GM19467 (cell line): Measurements from ENCODE around the gene GJD3.
"Not testable (repeated sequence)": the region's sequence is repeated elsewhere in the genome, so short reads cannot be mapped to it uniquely, and the experiment has no call there.

Source experiments
- ATAC-seq: cut with Tn5 transposase; IDR thresholded peaks from one replicate; pipeline ENCODE4 v1.9.1; 2021; ENCODE audit warnings: mild to moderate bottlenecking, moderate library complexity; ENCODE audit not compliant: unreplicated experiment

The GJD3 gene

DNA sequence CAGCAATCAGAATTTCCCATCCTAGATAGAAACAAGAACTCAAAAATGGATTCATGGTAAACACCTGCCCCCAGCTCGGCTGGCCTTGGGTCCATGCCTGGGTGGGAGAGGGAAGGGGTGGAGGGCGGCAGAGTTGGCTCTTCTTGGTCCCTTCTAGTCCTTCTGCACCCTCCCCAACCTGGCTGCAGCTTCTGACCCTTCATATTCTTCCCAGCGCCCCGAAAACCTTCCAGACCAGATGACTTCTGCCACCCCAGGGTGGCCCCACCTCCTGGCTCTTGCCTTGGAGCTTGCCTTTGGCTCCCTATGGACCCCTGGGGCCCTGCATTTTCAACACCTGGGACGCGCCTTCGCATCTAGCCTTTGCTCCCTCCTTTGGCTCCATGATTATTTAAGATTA, 5.4 kb upstream of the GJD3 start:
- no peak for ATAC-seq

DNA sequence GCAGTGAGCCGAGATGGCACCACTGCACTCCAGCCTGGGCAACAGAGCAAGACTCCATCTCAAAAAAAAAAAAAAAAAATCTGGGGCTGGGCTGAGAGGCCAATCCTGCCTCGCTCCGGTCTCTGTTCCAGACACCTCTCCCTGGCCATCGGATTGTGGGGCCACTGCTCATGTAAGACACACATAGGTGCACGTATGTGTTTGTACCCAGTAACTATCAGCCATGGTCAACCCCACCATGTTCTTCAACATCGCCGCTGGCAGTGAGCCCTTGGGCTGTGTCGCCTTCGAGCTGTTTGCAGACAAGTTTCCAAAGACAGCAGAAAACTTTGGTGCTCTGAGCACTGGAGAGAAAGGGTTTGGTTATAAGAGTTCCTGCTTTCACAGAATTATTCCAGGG, 3.2 kb upstream of the GJD3 start:
- ATAC-seq, result not testable (repeated sequence)

- ATAC-seq, result no peak
Observed at GRCh38 chr17:40366861-40367518, 2.5 kb upstream of the GJD3 start.

DNA sequence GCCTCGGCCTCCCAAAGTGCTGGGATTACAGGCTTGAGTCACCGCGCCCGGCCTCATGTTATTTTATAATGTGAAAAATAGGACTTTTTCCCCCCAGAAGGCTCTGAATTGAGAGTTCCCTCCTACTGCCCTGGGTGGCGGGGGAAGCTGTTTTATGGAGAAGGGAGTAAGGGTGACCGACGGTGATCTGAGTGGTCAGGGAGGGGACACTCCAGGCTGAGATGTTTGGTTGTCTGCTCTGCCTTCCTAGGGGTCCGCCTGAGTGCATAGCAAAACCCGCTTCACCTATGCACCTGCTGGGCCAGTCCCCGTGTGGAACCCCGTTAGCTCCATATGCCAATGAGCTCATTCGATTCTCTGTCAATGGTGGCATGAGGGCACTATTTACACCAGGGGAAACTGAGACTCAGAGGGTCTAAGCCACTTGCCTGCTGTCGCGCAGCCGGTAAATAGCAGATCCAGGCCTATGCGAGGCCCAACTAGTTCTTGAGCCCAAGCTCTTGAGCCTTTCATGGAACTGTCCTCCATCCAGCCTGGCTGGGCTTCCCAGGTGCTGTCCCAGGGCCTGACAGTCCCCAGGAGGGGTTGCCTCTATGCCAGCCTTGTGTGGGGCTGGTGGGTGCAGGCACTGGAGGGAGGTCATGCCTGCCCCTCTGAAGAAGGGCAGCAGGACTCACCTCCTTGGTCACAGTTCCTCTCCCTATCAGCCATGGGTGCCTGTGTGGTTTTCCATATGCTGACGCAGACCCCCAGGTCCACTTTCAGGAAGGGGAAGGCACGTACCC, 1.7 kb upstream of the GJD3 start:
- ATAC-seq, result no peak

DNA sequence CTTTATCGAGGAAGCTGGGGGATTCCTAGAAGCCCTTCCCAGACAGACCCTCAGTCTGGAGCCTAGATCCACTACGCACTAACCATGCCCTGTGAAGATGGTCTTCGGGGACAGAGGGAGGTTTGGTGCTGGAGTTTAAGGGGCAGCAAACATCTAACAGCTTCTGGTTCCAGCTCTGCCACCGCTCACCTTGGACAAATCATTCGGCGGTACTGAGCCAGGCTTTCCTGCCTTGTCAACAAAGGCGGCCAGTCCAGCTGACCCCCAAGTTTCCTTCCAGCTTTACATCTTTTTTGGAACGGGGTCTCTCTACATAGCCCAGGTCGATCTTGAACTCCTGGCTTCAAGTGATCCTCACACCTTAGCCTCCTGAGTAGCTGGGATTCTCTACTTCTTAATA, 369 bp upstream of the GJD3 start:
- no peak for ATAC-seq

DNA sequence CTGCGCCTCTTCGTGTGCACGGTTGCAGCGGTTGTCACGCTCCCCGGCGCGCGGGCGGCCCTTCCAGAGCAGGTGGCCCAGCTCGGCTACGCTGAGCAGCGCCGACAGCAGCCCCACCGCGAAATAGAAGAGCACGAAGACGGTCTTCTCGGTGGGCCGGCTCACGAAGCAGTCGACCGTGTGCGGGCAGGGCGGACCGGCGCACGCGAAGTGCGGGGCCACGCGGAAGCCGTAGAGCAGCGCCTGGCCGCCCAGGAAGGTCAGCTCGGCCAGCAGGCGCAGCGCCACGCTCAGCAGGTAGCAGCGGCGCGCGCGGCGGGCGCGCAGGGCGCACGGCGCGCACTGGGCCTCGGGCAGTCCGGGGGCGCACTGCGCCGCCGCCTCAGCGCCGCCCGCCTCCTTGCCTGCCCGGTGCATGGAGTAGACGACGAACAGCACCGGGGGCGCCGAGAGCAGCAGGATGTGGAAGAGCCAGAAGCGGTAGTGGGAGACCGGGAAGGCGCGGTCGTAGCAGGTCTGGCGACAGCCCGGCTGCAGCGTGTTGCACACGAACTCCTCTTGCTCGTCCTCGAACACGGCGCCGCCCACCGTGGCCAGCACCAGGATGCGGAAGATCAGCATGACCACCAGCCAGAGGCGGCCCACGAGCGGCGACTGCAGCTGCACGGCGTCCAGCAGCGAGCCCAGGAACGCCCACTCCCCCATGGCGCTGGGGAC, 1.3 kb downstream of the GJD3 start:
- ATAC-seq, result no peak

- ATAC-seq, result peak; percentile 53
Observed at GRCh38 chr17:40362696-40363110, 1.8 kb downstream of the GJD3 start.

DNA sequence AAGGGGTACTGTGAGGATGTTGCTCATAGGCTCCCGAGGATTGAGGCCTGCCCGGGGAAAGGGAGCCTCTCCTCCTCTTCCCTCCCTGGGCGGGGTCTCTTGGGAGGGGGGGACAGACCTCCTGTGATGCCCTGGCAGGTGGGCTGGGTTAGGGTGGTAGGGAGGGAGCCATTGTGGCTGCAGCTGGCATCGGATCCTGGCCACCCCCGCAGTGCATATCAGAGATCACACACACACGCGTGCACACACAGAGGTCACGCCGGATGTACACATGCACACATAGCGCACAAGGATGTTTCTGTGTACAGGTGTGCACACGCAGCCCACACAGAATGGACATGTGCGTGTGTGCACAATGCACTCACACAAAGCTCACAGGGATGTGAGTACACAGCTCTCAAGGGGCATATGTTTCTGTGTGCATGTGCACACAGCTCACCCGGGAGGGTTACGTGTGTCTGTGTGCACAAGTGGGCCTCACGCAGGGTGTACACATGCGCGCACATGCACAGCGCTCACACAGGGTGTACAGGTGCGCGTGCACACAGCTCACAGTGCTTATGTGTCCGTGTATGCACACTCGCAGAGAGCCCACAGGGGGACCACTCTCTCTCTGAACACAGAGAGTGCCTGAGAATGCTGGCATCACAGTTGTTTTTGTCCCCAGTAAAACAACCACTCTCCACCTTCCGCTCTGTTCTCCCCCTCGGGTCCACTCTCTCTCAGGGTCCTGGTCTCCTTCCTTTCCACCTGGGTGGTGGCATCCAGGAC, 2.4 kb downstream of the GJD3 start:
- ATAC-seq, result peak; percentile 14

- ATAC-seq, result no peak
Observed at GRCh38 chr17:40361063-40361924, 3.2 kb downstream of the GJD3 start.

DNA sequence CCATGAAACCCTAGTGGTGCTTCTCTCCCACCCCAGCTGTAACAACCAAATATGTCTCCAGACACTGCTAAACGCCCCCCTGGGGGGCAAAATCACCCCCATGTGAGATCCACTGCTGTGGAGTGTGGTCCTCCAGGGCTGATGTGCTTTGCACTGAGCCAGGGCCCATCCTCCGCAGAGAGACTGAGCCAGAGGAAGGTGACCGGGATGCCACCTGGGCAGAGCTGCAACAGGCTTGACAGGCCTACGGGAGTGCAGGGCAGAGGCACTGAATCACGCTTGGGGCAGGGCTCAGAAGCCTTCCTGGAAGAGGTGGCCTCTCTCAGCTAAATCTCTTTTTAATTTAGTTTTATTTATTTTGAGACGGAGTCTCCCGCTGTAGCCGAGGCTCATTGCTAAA, 4.4 kb downstream of the GJD3 start:
- ATAC-seq, result no peak

GRCh38 chr17:40358323-40359038, 6.1 kb downstream of the GJD3 start:
- no peak for ATAC-seq

DNA sequence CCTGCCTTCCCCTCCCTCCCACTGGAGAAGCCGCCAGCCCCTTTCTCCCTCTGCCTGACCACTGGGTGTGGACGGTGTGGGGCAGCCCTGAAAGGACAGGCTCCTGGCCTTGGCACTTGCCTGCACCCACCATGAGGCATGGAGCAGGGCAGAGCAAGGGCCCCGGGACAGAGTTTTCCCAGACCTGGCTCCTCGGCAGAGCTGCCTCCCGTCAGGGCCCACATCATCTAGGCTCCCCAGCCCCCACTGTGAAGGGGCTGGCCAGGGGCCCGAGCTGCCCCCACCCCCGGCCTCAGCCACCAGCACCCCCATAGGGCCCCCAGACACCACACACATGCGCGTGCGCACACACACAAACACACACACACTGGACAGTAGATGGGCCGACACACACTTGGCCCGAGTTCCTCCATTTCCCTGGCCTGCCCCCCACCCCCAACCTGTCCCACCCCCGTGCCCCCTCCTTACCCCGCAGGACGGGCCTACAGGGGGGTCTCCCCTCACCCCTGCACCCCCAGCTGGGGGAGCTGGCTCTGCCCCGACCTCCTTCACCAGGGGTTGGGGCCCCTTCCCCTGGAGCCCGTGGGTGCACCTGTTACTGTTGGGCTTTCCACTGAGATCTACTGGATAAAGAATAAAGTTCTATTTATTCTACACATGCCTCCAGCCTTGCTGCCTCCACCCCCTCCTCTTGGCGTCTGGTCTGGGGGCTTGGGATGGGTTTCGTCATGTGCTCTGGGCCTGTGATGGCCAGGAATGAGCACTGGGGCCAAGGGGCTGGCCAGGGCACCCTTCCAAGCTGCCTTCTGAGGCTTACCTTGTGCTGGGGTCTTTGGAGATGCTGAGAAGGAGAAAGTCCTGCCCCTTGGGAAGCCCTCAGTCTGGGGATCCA, 7.3 kb downstream of the GJD3 start:
- no peak for ATAC-seq

DNA sequence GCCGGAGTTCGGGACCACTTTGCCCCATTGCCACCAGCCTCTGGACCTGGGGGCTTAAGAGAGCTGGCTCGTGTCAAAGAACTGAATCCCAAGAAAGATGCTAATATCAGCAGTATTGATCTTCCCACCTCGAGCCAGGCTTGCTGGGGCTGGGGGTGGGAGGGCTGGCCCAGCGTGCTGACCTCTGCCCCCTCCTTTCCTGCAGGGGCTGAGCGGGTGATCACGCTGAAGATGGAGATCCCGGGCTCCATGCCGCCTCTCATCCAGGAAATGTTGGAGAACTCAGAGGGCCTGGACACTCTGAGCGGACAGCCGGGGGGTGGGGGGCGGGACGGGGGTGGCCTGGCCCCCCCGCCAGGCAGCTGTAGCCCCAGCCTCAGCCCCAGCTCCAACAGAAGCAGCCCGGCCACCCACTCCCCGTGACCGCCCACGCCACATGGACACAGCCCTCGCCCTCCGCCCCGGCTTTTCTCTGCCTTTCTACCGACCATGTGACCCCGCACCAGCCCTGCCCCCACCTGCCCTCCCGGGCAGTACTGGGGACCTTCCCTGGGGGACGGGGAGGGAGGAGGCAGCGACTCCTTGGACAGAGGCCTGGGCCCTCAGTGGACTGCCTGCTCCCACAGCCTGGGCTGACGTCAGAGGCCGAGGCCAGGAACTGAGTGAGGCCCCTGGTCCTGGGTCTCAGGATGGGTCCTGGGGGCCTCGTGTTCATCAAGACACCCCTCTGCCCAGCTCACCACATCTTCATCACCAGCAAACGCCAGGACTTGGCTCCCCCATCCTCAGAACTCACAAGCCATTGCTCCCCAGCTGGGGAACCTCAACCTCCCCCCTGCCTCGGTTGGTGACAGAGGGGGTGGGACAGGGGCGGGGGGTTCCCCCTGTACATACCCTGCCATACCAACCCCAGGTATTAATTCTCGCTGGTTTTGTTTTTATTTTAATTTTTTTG, 8.5 kb downstream of the GJD3 start:
- ATAC-seq, result no peak

GRCh38 chr17:40355123-40355803, 9.3 kb downstream of the GJD3 start:
- peak; percentile 45 for ATAC-seq

GRCh38 chr17:40354221-40355122, 10.1 kb downstream of the GJD3 start:
- ATAC-seq, result no peak
